ENCODE data around the gene ARF1.
A peak's percentile ranks its signal among the peaks of the same experiment; 100 is the strongest.

The ARF1 gene

GRCh38 chr1:228097333-228098081, 15.0 kb downstream of the ARF1 start:
- no peak for DNase-seq (ENCODE audit: low read depth)

GRCh38 chr1:228098323-228098931, 15.9 kb downstream of the ARF1 start:
- no peak overlapping the region for H3K4me3 ChIP-seq (ENCODE audit: low read depth, low read length)
- DNase-seq (ENCODE audit: low read depth) = no peak

More at GRCh38 chr1:228097333-228098081, 15.0 kb downstream of the ARF1 start:
- H3K4me3 ChIP-seq (ENCODE audit: low read depth, low read length) = no peak overlapping the region

GRCh38 chr1:228099331-228099732, 16.8 kb downstream of the ARF1 start:
- DNase-seq (ENCODE audit: low read depth) = no peak
- no peak overlapping the region for H3K4me3 ChIP-seq (ENCODE audit: low read depth, low read length)

GRCh38 chr1:228100822-228101613, 18.5 kb downstream of the ARF1 start:
- no peak for DNase-seq (ENCODE audit: low read depth)
- H3K4me3 ChIP-seq (ENCODE audit: low read depth, low read length) = no peak overlapping the region

- H3K4me3 ChIP-seq (ENCODE audit: low read depth, low read length) = peak overlapping the region; percentile 81
- DNase-seq (ENCODE audit: low read depth) = no peak
These were observed 19.1 kb downstream of the ARF1 start for GRCh38 chr1:228101614-228101993.

GRCh38 chr1:228101994-228102790, 19.7 kb downstream of the ARF1 start:
- peak overlapping the region; percentile 81 for H3K4me3 ChIP-seq (ENCODE audit: low read depth, low read length)
- DNase-seq (ENCODE audit: low read depth) = no peak

- H3K4me3 ChIP-seq (ENCODE audit: low read depth, low read length) = peak within 1 kb of the TSS; percentile 81
These were observed 20.5 kb downstream of the ARF1 start, which contains the start of gene C1orf35 for GRCh38 chr1:228102791-228103620. TSS of gene C1orf35 (minus strand) at chr1:228103325. CDS start at chr1:228103227, 98 bp downstream.

GRCh38 chr1:228104526-228105269, 22.2 kb downstream of the ARF1 start:
- DNase-seq (ENCODE audit: low read depth) = no peak
- no peak overlapping the region for H3K4me3 ChIP-seq (ENCODE audit: low read depth, low read length)

More at GRCh38 chr1:228102791-228103620, 20.5 kb downstream of the ARF1 start, which contains the start of gene C1orf35:
- peak; percentile 56 for DNase-seq (ENCODE audit: low read depth)

- H3K4me3 ChIP-seq (ENCODE audit: low read depth, low read length) = no peak overlapping the region
These were observed 22.9 kb downstream of the ARF1 start for GRCh38 chr1:228105270-228105995.

GRCh38 chr1:228105996-228106799, 23.7 kb downstream of the ARF1 start:
- no peak for DNase-seq (ENCODE audit: low read depth)

More at GRCh38 chr1:228105270-228105995, 22.9 kb downstream of the ARF1 start:
- no peak for DNase-seq (ENCODE audit: low read depth)

GRCh38 chr1:228106800-228107054, 24.2 kb downstream of the ARF1 start:
- H3K4me3 ChIP-seq (ENCODE audit: low read depth, low read length) = no peak overlapping the region
- DNase-seq (ENCODE audit: low read depth) = no peak

More at GRCh38 chr1:228105996-228106799, 23.7 kb downstream of the ARF1 start:
- H3K4me3 ChIP-seq (ENCODE audit: low read depth, low read length) = no peak overlapping the region

- H3K4me3 ChIP-seq (ENCODE audit: low read depth, low read length) = no peak overlapping the region
- DNase-seq (ENCODE audit: low read depth) = no peak
These were observed 25.1 kb downstream of the ARF1 start for GRCh38 chr1:228107636-228108035.

- H3K4me3 ChIP-seq (ENCODE audit: low read depth, low read length) = peak overlapping the region; percentile 97
- no peak for DNase-seq (ENCODE audit: low read depth)
These were observed 25.7 kb downstream of the ARF1 start for GRCh38 chr1:228108055-228108690.

GRCh38 chr1:228108742-228109072, 26.2 kb downstream of the ARF1 start:
- DNase-seq (ENCODE audit: low read depth) = no peak
- H3K4me3 ChIP-seq (ENCODE audit: low read depth, low read length) = peak overlapping the region; percentile 97

- peak within 1 kb of the TSS; percentile 97 for H3K4me3 ChIP-seq (ENCODE audit: low read depth, low read length)
- peak; percentile 82 for DNase-seq (ENCODE audit: low read depth)
These were observed 26.8 kb downstream of the ARF1 start, which contains the start of gene MRPL55 for GRCh38 chr1:228109073-228109961. TSS of gene MRPL55 (minus strand) at chr1:228109299. CDS start at chr1:228108260, 1,039 bp downstream.

Measured in skeletal muscle cell (primary cell).